ENCODE results near the gene CD83. TPM values are rescaled to one million over a fixed set of nuclear protein-coding genes. Genes with fewer than 3 reads are reported as not detected.

CD83 gene
- total RNA-seq, 4 donors from 2014 or later: 0.27 to 0.72 (median 0.56) TPM; not detected in 1

DNA sequence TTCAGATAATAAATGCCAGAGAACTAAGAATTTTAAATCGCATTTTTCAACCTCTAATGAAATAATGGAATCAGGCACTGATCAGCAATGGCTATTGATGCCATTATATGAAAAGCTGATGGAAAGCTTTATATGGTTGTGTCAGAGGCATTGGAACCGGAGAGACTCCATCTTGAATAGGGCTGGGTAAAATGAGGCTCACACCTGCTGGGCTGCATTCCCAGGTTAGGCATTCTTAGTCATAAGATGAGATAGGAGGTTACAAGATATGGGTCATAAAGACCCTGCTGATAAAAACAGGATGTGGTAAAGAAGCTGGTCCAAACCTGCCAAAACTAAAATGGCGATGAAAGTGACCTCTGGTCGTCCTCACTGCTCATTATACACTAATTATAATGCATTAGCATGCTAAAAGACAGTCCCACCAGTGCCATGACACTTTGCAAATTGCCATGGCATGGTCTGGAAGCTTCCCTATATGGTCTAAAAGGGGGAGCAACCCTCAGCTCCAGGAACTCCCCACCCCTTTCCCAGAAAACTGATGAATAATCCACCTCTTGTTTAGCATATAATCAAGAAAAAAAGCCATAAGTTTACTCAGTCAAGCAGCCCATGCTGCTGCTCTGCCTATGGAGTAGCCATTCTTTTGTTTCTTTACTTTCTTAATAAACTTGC lies 40.2 kb upstream of the CD83 start:
- intact Hi-C loops (cut with DNase I; ENCODE audit: low total_unique reads): no loop called here
- H3K27me3 ChIP-seq: peaks cover 0 to 3% (median 0%) of the 10 kb centered on the region in 3 donors
- no peak for TF ChIP-seq POLR2A (IDR thresholded peaks at IDR 0.05)
- TF ChIP-seq, protein P1, sequence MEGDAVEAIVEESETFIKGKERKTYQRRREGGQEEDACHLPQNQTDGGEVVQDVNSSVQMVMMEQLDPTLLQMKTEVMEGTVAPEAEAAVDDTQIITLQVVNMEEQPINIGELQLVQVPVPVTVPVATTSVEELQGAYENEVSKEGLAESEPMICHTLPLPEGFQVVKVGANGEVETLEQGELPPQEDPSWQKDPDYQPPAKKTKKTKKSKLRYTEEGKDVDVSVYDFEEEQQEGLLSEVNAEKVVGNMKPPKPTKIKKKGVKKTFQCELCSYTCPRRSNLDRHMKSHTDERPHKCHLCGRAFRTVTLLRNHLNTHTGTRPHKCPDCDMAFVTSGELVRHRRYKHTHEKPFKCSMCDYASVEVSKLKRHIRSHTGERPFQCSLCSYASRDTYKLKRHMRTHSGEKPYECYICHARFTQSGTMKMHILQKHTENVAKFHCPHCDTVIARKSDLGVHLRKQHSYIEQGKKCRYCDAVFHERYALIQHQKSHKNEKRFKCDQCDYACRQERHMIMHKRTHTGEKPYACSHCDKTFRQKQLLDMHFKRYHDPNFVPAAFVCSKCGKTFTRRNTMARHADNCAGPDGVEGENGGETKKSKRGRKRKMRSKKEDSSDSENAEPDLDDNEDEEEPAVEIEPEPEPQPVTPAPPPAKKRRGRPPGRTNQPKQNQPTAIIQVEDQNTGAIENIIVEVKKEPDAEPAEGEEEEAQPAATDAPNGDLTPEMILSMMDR (IDR thresholded peaks at IDR 0.05 in 4 of 5, conservative IDR thresholded peaks at IDR 0.05 in 1 of 5): no peak
- H3K36me3 ChIP-seq: no peaks in the 10 kb centered on the region
- no peaks in the 10 kb centered on the region for H3K9me3 ChIP-seq
- no peak overlapping the region for H3K27ac ChIP-seq
- no peak overlapping the region for H3K4me3 ChIP-seq
- no peak for DNase-seq
- in situ Hi-C loops (cut with MboI; ENCODE audit: low sequenced_read_pairs in 4 of 4): no loop called here
- no peaks in the 10 kb centered on the region for H3K4me1 ChIP-seq
- no peak for ATAC-seq

DNA sequence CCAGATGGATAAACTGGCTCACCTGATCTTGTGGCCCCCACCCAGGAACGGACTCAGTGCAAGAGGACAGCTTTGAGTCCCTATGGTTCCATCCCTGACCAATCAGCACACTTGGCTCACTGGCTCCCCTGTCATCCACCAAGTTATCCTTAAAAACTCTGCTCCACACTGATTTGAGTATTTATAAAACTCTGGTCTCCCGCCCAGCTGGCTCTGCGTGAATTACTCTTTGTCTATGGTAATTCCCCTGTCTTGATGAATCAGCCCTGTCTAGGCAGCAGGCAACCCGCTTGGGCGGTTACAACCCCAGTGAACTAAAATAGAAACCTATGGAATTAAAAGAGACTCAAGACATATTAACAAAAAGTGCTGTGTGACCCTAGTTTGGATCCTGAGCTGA lies 38.1 kb upstream of the CD83 start:
- no peak for DNase-seq

DNA sequence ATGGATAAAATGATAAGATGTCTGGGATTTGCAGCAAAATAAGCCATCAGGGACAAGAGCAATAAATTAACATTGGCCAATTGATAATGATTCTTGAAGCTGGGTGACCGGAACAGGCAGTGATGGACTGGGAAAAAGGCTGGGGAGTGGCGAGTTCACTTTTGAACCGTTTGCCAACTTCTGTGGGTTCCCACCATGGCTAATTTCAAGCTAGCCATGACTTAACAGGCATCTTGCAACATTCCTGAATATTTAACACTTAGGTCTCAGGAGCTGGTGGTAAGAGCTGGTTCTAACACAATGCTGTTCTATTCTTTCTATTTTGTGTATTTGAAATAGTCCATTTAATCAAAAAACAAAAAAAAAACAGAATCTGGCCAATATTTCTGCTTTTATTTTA lies 37.6 kb upstream of the CD83 start:
- Histone ChIP-seq H3K4me1 (no peaks in the 10 kb centered on the region), H3K27me3 (peaks cover 0 to 3% (median 0%) of the 10 kb centered on the region in 3 donors), H3K27ac (no peak overlapping the region), H3K4me3 (no peak overlapping the region), H3K9me3 (no peaks in the 10 kb centered on the region), H3K36me3 (no peaks in the 10 kb centered on the region)
- TF ChIP-seq, protein P1 (IDR thresholded peaks at IDR 0.05 in 4 of 5, conservative IDR thresholded peaks at IDR 0.05 in 1 of 5): no peak
- no peak for TF ChIP-seq POLR2A (IDR thresholded peaks at IDR 0.05)
- DNase-seq (no peak), ATAC-seq (no peak)
- intact Hi-C loops (cut with DNase I; ENCODE audit: low total_unique reads) (no loop called here), in situ Hi-C loops (cut with MboI; ENCODE audit: low sequenced_read_pairs in 4 of 4) (no loop called here)

More for the DNA sequence above, 38.1 kb upstream of the CD83 start:
- intact Hi-C loops (cut with DNase I; ENCODE audit: low total_unique reads) (no loop called here), in situ Hi-C loops (cut with MboI; ENCODE audit: low sequenced_read_pairs in 4 of 4) (no loop called here)
- Histone ChIP-seq H3K36me3 (no peaks in the 10 kb centered on the region), H3K4me1 (no peaks in the 10 kb centered on the region), H3K4me3 (no peak overlapping the region), H3K9me3 (no peaks in the 10 kb centered on the region), H3K27ac (no peak overlapping the region), H3K27me3 (peaks cover 0 to 3% (median 0%) of the 10 kb centered on the region in 3 donors)
- ATAC-seq: no peak
- TF ChIP-seq, protein P1 (IDR thresholded peaks at IDR 0.05 in 4 of 5, conservative IDR thresholded peaks at IDR 0.05 in 1 of 5): no peak
- TF ChIP-seq POLR2A (IDR thresholded peaks at IDR 0.05): no peak

DNA sequence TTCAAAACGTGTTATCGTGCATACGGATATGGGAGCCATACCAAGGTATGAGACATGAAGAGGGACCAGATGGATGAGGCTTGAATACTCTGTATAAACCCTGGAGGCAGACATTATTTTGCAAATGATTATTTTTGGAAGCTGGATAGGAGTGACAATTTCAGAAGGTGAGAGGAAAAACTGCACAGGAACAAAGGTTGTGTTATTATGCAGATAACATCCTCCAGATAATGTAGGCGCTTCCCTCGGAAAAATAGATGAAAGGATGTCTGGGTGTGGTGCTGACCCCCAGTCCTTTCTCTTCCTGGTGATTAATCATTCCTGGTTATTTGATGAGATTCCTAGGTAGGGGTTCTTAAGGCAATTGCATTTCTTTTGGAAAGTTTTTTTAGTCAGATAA lies 36.4 kb upstream of the CD83 start:
- ATAC-seq (no peak), DNase-seq (no peak)
- H3K4me3 ChIP-seq: no peak overlapping the region
- in situ Hi-C loops (cut with MboI; ENCODE audit: low sequenced_read_pairs in 4 of 4): no loop called here
- no peaks in the 10 kb centered on the region for H3K9me3 ChIP-seq
- H3K4me1 ChIP-seq: no peaks in the 10 kb centered on the region
- H3K27me3 ChIP-seq: peaks cover 0 to 3% (median 0%) of the 10 kb centered on the region in 3 donors
- TF ChIP-seq, protein P1 (IDR thresholded peaks at IDR 0.05 in 4 of 5, conservative IDR thresholded peaks at IDR 0.05 in 1 of 5): no peak
- TF ChIP-seq POLR2A (IDR thresholded peaks at IDR 0.05): no peak
- intact Hi-C loops (cut with DNase I; ENCODE audit: low total_unique reads): no loop called here
- H3K27ac ChIP-seq: no peak overlapping the region
- H3K36me3 ChIP-seq: no peaks in the 10 kb centered on the region

DNA sequence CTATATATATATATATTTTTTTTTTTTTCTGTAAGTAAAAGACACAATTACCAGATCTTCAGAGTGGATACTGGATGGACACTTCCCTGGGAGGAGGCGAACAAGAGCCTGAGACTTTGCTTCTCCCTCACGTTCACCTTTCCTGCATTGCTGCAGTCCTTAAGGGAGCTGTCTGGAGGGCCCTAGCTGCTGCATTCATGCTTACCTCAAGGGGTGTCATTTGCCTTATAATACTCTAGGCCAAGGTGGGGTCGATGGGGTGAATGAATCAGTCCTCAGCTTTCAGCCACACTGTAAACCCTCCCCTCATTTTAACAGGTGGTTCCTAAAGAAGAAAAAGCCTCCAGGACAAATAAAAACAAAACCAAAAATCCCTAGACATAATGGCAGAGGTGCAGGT lies 34.8 kb upstream of the CD83 start:
- Histone ChIP-seq H3K27me3 (peaks cover 0 to 3% (median 0%) of the 10 kb centered on the region in 3 donors), H3K9me3 (no peaks in the 10 kb centered on the region), H3K36me3 (no peaks in the 10 kb centered on the region), H3K4me1 (no peaks in the 10 kb centered on the region), H3K27ac (no peak overlapping the region), H3K4me3 (no peak overlapping the region)
- ATAC-seq (no peak), DNase-seq (no peak)
- intact Hi-C loops (cut with DNase I; ENCODE audit: low total_unique reads) (no loop called here), in situ Hi-C loops (cut with MboI; ENCODE audit: low sequenced_read_pairs in 4 of 4) (no loop called here)
- no peak for TF ChIP-seq POLR2A (IDR thresholded peaks at IDR 0.05)
- TF ChIP-seq, protein P1 (IDR thresholded peaks at IDR 0.05 in 4 of 5, conservative IDR thresholded peaks at IDR 0.05 in 1 of 5): no peak

Data from gastrocnemius medialis (tissue), 4 donors.